IMR-90 (cell line): ENCODE data around the gene ACOX1.

Source experiments
- CEBPB ChIP-seq: IDR thresholded peaks from 2 replicates; pipeline ENCODE4 v1.6.1; 2012; ENCODE audit warnings: low read depth, low read length, improper control_type of control experiment
- CTCF ChIP-seq: conservative IDR thresholded peaks from 2 replicates; pipeline ENCODE4 v1.5.1; 2012; ENCODE audit warnings: mild to moderate bottlenecking, low read depth, low read length, improper control_type of control experiment
- FOS ChIP-seq: fragments of 150-350 bp; IDR thresholded peaks from 2 replicates; pipeline ENCODE4 v1.6.1; 2016; ENCODE audit warnings: low read depth, low read length
- MAZ ChIP-seq: IDR thresholded peaks from 2 replicates; pipeline ENCODE4 v1.6.1; 2012; ENCODE audit warnings: low read depth, mild to moderate bottlenecking, low read length, improper control_type of control experiment, moderate library complexity, borderline replicate concordance
- POLR2A ChIP-seq: IDR thresholded peaks from 2 replicates; pipeline ENCODE4 v1.6.1; 2012; ENCODE audit warnings: mild to moderate bottlenecking, low read depth, low read length
- RCOR1 ChIP-seq: IDR thresholded peaks from 2 replicates; pipeline ENCODE4 v1.6.1; 2012; ENCODE audit warnings: mild to moderate bottlenecking, low read length, improper control_type of control experiment; ENCODE audit not compliant: insufficient replicate concordance
- RFX5 ChIP-seq: IDR thresholded peaks from 2 replicates; pipeline ENCODE4 v1.8.0; 2012; ENCODE audit warnings: low read depth, mild to moderate bottlenecking, low read length, moderate library complexity
- SMC3 ChIP-seq: fragments of 150-350 bp; IDR thresholded peaks from 2 replicates; pipeline ENCODE4 v1.6.1; 2016; ENCODE audit warnings: low read depth, mild to moderate bottlenecking, antibody characterized with exemption, low read length, moderate library complexity
- TF ChIP-seq, protein P1 (sequence below): fragments of 150-350 bp; IDR thresholded peaks from 2 replicates; pipeline ENCODE4 v1.6.1; 2017; ENCODE audit warnings: mild to moderate bottlenecking, antibody characterized with exemption, low read length, low read depth

DNA sequence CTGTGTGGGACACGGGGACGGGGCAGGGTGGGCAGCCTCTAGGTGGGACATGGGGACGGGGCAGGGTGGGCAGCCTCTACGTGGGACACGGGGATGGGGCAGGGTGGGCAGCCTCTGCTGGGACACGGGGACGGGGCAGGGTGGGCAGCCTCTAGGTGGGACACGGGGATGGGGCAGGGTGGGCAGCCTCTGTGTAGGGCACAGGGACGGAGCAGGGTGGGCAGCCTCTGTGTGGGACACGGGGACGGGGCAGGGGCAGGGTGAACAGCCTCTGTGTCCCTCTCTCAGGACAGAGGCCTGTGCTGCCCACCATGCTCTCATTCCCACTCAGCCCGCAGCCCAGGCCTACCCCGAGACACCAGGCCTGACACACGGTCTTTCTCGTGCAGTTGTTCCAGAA, 57.4 kb downstream of the ACOX1 start:
- TF ChIP-seq CTCF (no peak), FOS (no peak), RCOR1 (no peak), POLR2A (no peak), SMC3 (no peak), RFX5 (no peak), CEBPB (no peak), MAZ (no peak)
- TF ChIP-seq, protein P1, sequence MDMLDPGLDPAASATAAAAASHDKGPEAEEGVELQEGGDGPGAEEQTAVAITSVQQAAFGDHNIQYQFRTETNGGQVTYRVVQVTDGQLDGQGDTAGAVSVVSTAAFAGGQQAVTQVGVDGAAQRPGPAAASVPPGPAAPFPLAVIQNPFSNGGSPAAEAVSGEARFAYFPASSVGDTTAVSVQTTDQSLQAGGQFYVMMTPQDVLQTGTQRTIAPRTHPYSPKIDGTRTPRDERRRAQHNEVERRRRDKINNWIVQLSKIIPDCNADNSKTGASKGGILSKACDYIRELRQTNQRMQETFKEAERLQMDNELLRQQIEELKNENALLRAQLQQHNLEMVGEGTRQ: no peak
